H1 (cell line): ENCODE results near the gene DYRK2. TPM values are rescaled to one million over a fixed set of nuclear protein-coding genes. Genes with fewer than 3 reads are reported as not detected.

Experiments
- CTCF ChIA-PET: fragments of 300-600 bp; sonication (Branson Sonifier 250); formaldehyde crosslinking; loops from one replicate; lab custom pipeline; 2021; ENCODE audit not compliant: partially characterized antibody; lab: Charles Lee
- POLR2A ChIA-PET: fragments of 300-600 bp; sonication (Branson Sonifier 250); formaldehyde crosslinking; loops from one replicate; lab custom pipeline; 2021; ENCODE audit warnings: inconsistent platforms; ENCODE audit not compliant: partially characterized antibody; lab: Charles Lee
- DNase-seq, 2 experiments: peaks; one replicate each; pipeline versions ENCODE4 v3.0.0 to v3.0.0-alpha.2; 2010 to 2022; ENCODE audit warnings: low spot score in 2 of 2, low read depth in 1 of 2, mixed read lengths in 1 of 2
- FAIRE-seq: peaks from 2 replicates; lab custom pipeline; 2011; peaks lifted over from hg19 to GRCh38; lab: Jason Lieb, UNC
- H2AFZ ChIP-seq: 2 replicates; pipeline ENCODE4 v1.8.1; 2012; ENCODE audit warnings: low read length, inconsistent platforms
- H2AK5ac ChIP-seq: 2 replicates; pipeline ENCODE4 v1.6.1; 2013; ENCODE audit warnings: low read depth, low read length
- H2BK120ac ChIP-seq: replicated peaks from 2 replicates; pipeline ENCODE3; 2013; ENCODE audit warnings: low read depth, low read length, inconsistent platforms
- H2BK12ac ChIP-seq: 2 replicates; pipeline ENCODE4 v1.6.1; 2013; ENCODE audit warnings: low read depth, low read length
- H2BK15ac ChIP-seq: 2 replicates; pipeline ENCODE4 v1.6.1; 2013; ENCODE audit warnings: low read length
- H2BK20ac ChIP-seq: 2 replicates; pipeline ENCODE4 v1.6.1; 2013; ENCODE audit warnings: low read length
- H2BK5ac ChIP-seq: 2 replicates; pipeline ENCODE4 v1.6.1; 2013; ENCODE audit warnings: low read depth, low read length
- H3K14ac ChIP-seq: 2 replicates; pipeline ENCODE4 v1.6.1; 2013; ENCODE audit warnings: inconsistent platforms; ENCODE audit not compliant: insufficient read length
- H3K18ac ChIP-seq: 2 replicates; pipeline ENCODE4 v1.6.1; 2013; ENCODE audit warnings: low read length; ENCODE audit errors: extremely low read depth
- H3K23ac ChIP-seq: 2 replicates; pipeline ENCODE4 v1.6.1; 2013; ENCODE audit warnings: inconsistent platforms; ENCODE audit not compliant: insufficient read length
- H3K23me2 ChIP-seq: 2 replicates; pipeline ENCODE4 v1.6.1; 2013; ENCODE audit warnings: low read depth, low read length
- H3K27ac ChIP-seq: 2 replicates; pipeline ENCODE4 v1.6.1; 2011; ENCODE audit warnings: low read depth, low read length, inconsistent platforms
- H3K27me3 ChIP-seq, 4 experiments: replicated peaks in 1 of 4; 1 replicate in 1 of 4; 2 replicates in 3 of 4; pipeline versions ENCODE4 v1.6.1 to v1.8.1; 2011 to 2013; ENCODE audit warnings: low read length in 3 of 4, mild to moderate bottlenecking in 3 of 4, inconsistent platforms in 2 of 4, mixed read lengths in 2 of 4, moderate library complexity in 1 of 4; ENCODE audit not compliant: control insufficient read depth in 3 of 4, insufficient read depth in 3 of 4; ENCODE audit errors: extremely low read depth in 1 of 4
- H3K36me3 ChIP-seq, 4 experiments: 2 replicates each; pipeline versions ENCODE4 v1.6.1 to v1.8.1; 2011 to 2013; ENCODE audit warnings: mild to moderate bottlenecking in 4 of 4, low read length in 3 of 4, moderate library complexity in 2 of 4, control low read depth in 1 of 4, inconsistent platforms in 1 of 4; ENCODE audit not compliant: insufficient read depth in 4 of 4, control insufficient read depth in 2 of 4
- H3K4ac ChIP-seq: replicated peaks from 2 replicates; pipeline ENCODE3; 2013; ENCODE audit warnings: low read length, low read depth, mixed read lengths, inconsistent platforms; ENCODE audit not compliant: insufficient read length
- H3K4me1 ChIP-seq, 4 experiments: replicated peaks in 1 of 4; 1 replicate in 1 of 4; 2 replicates in 3 of 4; pipeline versions ENCODE4 v1.6.1 to v1.8.1; 2011 to 2013; ENCODE audit warnings: low read length in 3 of 4, inconsistent platforms in 2 of 4, mixed read lengths in 1 of 4; ENCODE audit not compliant: insufficient read depth in 4 of 4, control insufficient read depth in 3 of 4
- H3K4me2 ChIP-seq, 2 experiments: 2 replicates each; pipeline versions ENCODE4 v1.6.1 to v1.8.1; 2011 to 2013; ENCODE audit warnings: low read depth in 2 of 2, low read length in 2 of 2, control low read depth in 1 of 2, inconsistent platforms in 1 of 2, mild to moderate bottlenecking in 1 of 2; ENCODE audit not compliant: insufficient read depth in 1 of 2
- H3K4me3 ChIP-seq, 4 experiments: fragments of 200-600, 300-600 bp in 1 of 4; sonication (generic), shearing (Covaris generic), sonication (Bioruptor Twin) in 1 of 4; 2 replicates each; pipeline versions ENCODE4 v1.5.1 to v1.8.1; 2011 to 2016; ENCODE audit warnings: low read length in 4 of 4, low read depth in 3 of 4, control low read depth in 2 of 4, inconsistent platforms in 2 of 4, mild to moderate bottlenecking in 2 of 4, mixed read lengths in 1 of 4, moderate library complexity in 1 of 4; ENCODE audit not compliant: insufficient read depth in 2 of 4; ENCODE audit errors: extremely low read depth in 1 of 4
- H3K56ac ChIP-seq: replicated peaks from 2 replicates; pipeline ENCODE3; 2013; ENCODE audit warnings: low read depth, mild to moderate bottlenecking, mixed read lengths, low read length, inconsistent platforms; ENCODE audit not compliant: insufficient read length
- H3K79me1 ChIP-seq: 2 replicates; pipeline ENCODE4 v1.6.1; 2013; ENCODE audit warnings: low read depth, low read length, control low read depth
- H3K79me2 ChIP-seq, 2 experiments: 2 replicates each; pipeline versions ENCODE4 v1.6.1 to v1.8.1; 2012 to 2013; ENCODE audit warnings: low read length in 2 of 2, mild to moderate bottlenecking in 2 of 2, inconsistent platforms in 1 of 2; ENCODE audit not compliant: insufficient read depth in 2 of 2, control insufficient read depth in 1 of 2
- H3K9ac ChIP-seq, 4 experiments: replicated peaks in 1 of 4; 1 replicate in 1 of 4; 2 replicates in 3 of 4; pipeline versions ENCODE4 v1.6.1 to v1.8.1; 2011 to 2013; ENCODE audit warnings: low read depth in 3 of 4, low read length in 3 of 4, control low read depth in 2 of 4, mild to moderate bottlenecking in 2 of 4, moderate library complexity in 2 of 4, inconsistent platforms in 1 of 4; ENCODE audit errors: extremely low read depth in 1 of 4
- H3K9me3 ChIP-seq, 2 experiments: 2 replicates each; pipeline versions ENCODE4 v1.6.1 to v1.8.1; 2012 to 2013; ENCODE audit warnings: mild to moderate bottlenecking in 2 of 2, moderate library complexity in 2 of 2, control low read depth in 1 of 2, inconsistent platforms in 1 of 2, low read depth in 1 of 2, low read length in 1 of 2, mixed read lengths in 1 of 2; ENCODE audit not compliant: insufficient read depth in 2 of 2
- H4K20me1 ChIP-seq, 2 experiments: replicated peaks in 1 of 2; 2 replicates each; pipeline versions ENCODE3 to v1.8.1; 2011 to 2013; ENCODE audit warnings: inconsistent platforms in 2 of 2, low read length in 2 of 2, mild to moderate bottlenecking in 1 of 2; ENCODE audit not compliant: insufficient read depth in 2 of 2, control insufficient read depth in 1 of 2
- H4K5ac ChIP-seq: 2 replicates; pipeline ENCODE4 v1.6.1; 2013; ENCODE audit warnings: low read length, low read depth, mixed read lengths, inconsistent platforms; ENCODE audit not compliant: insufficient read length
- H4K8ac ChIP-seq: 2 replicates; pipeline ENCODE4 v1.8.0; 2013; ENCODE audit warnings: mild to moderate bottlenecking, moderate library complexity, low read length, inconsistent platforms; ENCODE audit not compliant: insufficient read depth; ENCODE audit errors: extremely low read depth
- H4K91ac ChIP-seq: replicated peaks from 2 replicates; pipeline ENCODE3; 2013; ENCODE audit warnings: low read length, mixed read lengths, inconsistent platforms; ENCODE audit not compliant: insufficient read length
- ASH2L ChIP-seq: fragments of 200-600, 300-600 bp; sonication (generic); IDR thresholded peaks from one replicate; pipeline ENCODE4 v1.7.1; 2017; ENCODE audit warnings: low read length
- BRCA1 ChIP-seq: IDR thresholded peaks from 2 replicates; pipeline ENCODE4 v1.6.1; 2012; ENCODE audit warnings: low read depth, low read length, improper control_type of control experiment
- CREB1 ChIP-seq: IDR thresholded peaks from 2 replicates; pipeline ENCODE4 v1.6.1; 2012; ENCODE audit warnings: inconsistent platforms
- FOSL1 ChIP-seq: IDR thresholded peaks from 2 replicates; pipeline ENCODE4 v1.6.1; 2011; ENCODE audit warnings: mild to moderate bottlenecking, low read depth, low read length, moderate library complexity; ENCODE audit not compliant: insufficient read depth
- JUN ChIP-seq: IDR thresholded peaks from 2 replicates; pipeline ENCODE4 v1.6.1; 2011; ENCODE audit warnings: low read depth, mild to moderate bottlenecking, improper control_type of control experiment, low read length
- MAFK ChIP-seq: IDR thresholded peaks from 2 replicates; pipeline ENCODE4 v1.6.1; 2012; ENCODE audit warnings: low read depth, mild to moderate bottlenecking, improper control_type of control experiment, low read length
- POU5F1 ChIP-seq: IDR thresholded peaks from 2 replicates; pipeline ENCODE4 v1.6.1; 2011; ENCODE audit warnings: low read depth, mild to moderate bottlenecking, low read length, moderate library complexity
- SIN3A ChIP-seq, 2 experiments: IDR thresholded peaks in 1 of 2; conservative IDR thresholded peaks in 1 of 2; 2 replicates each; pipeline ENCODE4 v1.6.1; 2011 to 2012; ENCODE audit warnings: low read length in 2 of 2, improper control_type of control experiment in 1 of 2, low read depth in 1 of 2, mild to moderate bottlenecking in 1 of 2
- SIX5 ChIP-seq: IDR thresholded peaks from 2 replicates; pipeline ENCODE4 v1.6.1; 2011; ENCODE audit warnings: mild to moderate bottlenecking, low read depth, low read length
- SP1 ChIP-seq: IDR thresholded peaks from 2 replicates; pipeline ENCODE4 v1.6.1; 2011; ENCODE audit warnings: low read depth, low read length
- SRF ChIP-seq: IDR thresholded peaks from 2 replicates; pipeline ENCODE4 v1.6.1; 2011; ENCODE audit warnings: mild to moderate bottlenecking, low read depth, low read length, moderate library complexity
- TBP ChIP-seq: IDR thresholded peaks from 2 replicates; pipeline ENCODE4 v1.6.1; 2011; ENCODE audit warnings: low read depth, low read length, improper control_type of control experiment
- WGBS, 2 experiments: shearing (Covaris generic) in 1 of 2; methylation state at CpG; one replicate each; pipeline versions ENCODE4 v1.1.6 to v1.1.7; 2013 to 2015; ENCODE audit warnings: low lambda C conversion rate in 2 of 2, mixed read lengths in 2 of 2, inconsistent platforms in 1 of 2, low coverage in 1 of 2, missing lambda C conversion rate in 1 of 2; ENCODE audit not compliant: insufficient replicate concordance in 2 of 2, insufficient coverage in 1 of 2, insufficient read length in 1 of 2; ENCODE audit errors: extremely low coverage in 1 of 2, missing lambda C conversion rate in 1 of 2; 5-methylcytosine and 5-hydroxymethylcytosine counted together
- polyA plus RNA-seq, 7 experiments: library from polyadenylated mRNA; depleted of rRNA in 3 of 7; stranded (reverse) in 5 of 7; unstranded in 2 of 7; fragments of >200 nt in 5 of 7; fragments of 200-250 nt in 2 of 7; gene quantifications; 1 replicate in 5 of 7; 2 replicates in 1 of 7; 4 replicates in 1 of 7; pipeline versions ENCODE4 v1.2.1 to v1.2.3, GENCODE V29; 2011 to 2013; ENCODE audit warnings: missing spikeins in 2 of 7, mixed read lengths in 2 of 7
- total RNA-seq: library from RNA; stranded (reverse); fragmentation: NEBNext Ultra II Directional; extraction: Animal tissue kit (Norgen Biotek cat#: 25700); gene quantifications from 2 replicates; pipeline ENCODE4 v1.2.1, GENCODE V29; 2021
- TF ChIP-seq, protein P1 (sequence below), 3 experiments: IDR thresholded peaks; 1 replicate in 2 of 3; 2 replicates in 1 of 3; pipeline versions ENCODE4 v1.5.1 to v1.6.1; 2011; ENCODE audit warnings: low read length in 3 of 3, mild to moderate bottlenecking in 3 of 3, inconsistent platforms in 2 of 3, low read depth in 1 of 3, moderate library complexity in 1 of 3; ENCODE audit not compliant: insufficient read depth in 1 of 3; ENCODE audit errors: control extremely low read depth in 1 of 3

The DYRK2 gene
- total and polyA plus RNA-seq, 2 of the 8 experiments (the other 6 are each of a cell fraction or from before 2014, with no cell fraction given), result 11.2 to 31.6 TPM

DNA sequence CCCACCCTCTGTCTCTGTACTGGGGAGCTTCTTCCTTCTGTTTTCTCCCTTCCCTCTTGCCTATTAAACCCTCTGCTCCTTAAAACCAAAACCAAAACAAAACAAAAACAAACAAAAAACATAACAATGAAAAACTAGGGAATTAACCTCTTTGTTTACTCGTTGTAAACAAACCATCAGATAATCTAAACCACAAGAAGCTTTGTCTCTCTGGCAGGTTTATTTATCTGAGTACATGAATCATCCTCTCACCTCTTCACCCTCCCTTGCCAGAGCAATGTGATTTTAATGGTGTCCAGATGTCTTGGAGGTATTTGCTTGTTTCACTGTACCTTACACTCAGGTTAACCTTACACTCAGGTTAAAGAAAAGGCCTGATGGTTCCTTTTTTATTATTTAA is 66.1 kb downstream of the DYRK2 start:
- no peak overlapping the region for H2AFZ ChIP-seq
- no peak overlapping the region for H2BK20ac ChIP-seq
- H4K8ac ChIP-seq, result no peak overlapping the region
- H3K9me3 ChIP-seq, result no peaks in the 10 kb centered on the region
- ChIA-PET POLR2A (no interaction called here), CTCF (interaction anchor here (0.6 to 1.8 kb wide), 2 partner anchors 19 to 105 kb away, joined by 3 to 4 read pairs; no protein-coding TSS in a partner anchor)
- FAIRE-seq, result no peak
- no peak overlapping the region for H3K56ac ChIP-seq
- H4K91ac ChIP-seq, result no peak overlapping the region
- no peak overlapping the region for H3K4ac ChIP-seq
- no peaks in the 10 kb centered on the region for H3K36me3 ChIP-seq
- no peak overlapping the region for H2BK120ac ChIP-seq
- H2BK12ac ChIP-seq, result no peak overlapping the region
- no peak overlapping the region for H3K27ac ChIP-seq
- H2BK5ac ChIP-seq, result no peak overlapping the region
- H3K4me1 ChIP-seq, result peaks cover 0 to 3% (median 0%) of the 10 kb centered on the region in 4 experiments; a peak in 3 of 7 replicates
- H3K79me2 ChIP-seq, result no peaks in the 10 kb centered on the region
- no peak overlapping the region for H3K4me3 ChIP-seq
- no peak overlapping the region for H3K4me2 ChIP-seq
- 89% methylated on average over 1 of the region's 1 CpG; no CpG with 5 or more reads in 1 of the 2 experiments for WGBS, 2 experiments
- no peak overlapping the region for H2AK5ac ChIP-seq
- H3K79me1 ChIP-seq, result no peaks in the 10 kb centered on the region
- H3K27me3 ChIP-seq, result no peaks in the 10 kb centered on the region
- no peaks in the 10 kb centered on the region for H3K23me2 ChIP-seq
- no peak overlapping the region for H2BK15ac ChIP-seq
- no peaks in the 10 kb centered on the region for H4K20me1 ChIP-seq
- H3K23ac ChIP-seq, result no peak overlapping the region
- H3K9ac ChIP-seq, result no peak overlapping the region
- H3K18ac ChIP-seq, result no peak overlapping the region
- H3K14ac ChIP-seq, result no peak overlapping the region
- TF ChIP-seq SP1 (no peak), SIX5 (no peak), SRF (no peak), FOSL1 (no peak), BRCA1 (no peak), ASH2L (no peak), JUN (no peak), MAFK (no peak), POU5F1 (no peak), TBP (no peak), SIN3A (conservative IDR thresholded peaks at IDR 0.05 in 1 of 2, IDR thresholded peaks at IDR 0.05 in 1 of 2; ENCODE audit: low read depth in 1 of 2, low read length in 2 of 2) (no peak), CREB1 (no peak)
- TF ChIP-seq, protein P1, sequence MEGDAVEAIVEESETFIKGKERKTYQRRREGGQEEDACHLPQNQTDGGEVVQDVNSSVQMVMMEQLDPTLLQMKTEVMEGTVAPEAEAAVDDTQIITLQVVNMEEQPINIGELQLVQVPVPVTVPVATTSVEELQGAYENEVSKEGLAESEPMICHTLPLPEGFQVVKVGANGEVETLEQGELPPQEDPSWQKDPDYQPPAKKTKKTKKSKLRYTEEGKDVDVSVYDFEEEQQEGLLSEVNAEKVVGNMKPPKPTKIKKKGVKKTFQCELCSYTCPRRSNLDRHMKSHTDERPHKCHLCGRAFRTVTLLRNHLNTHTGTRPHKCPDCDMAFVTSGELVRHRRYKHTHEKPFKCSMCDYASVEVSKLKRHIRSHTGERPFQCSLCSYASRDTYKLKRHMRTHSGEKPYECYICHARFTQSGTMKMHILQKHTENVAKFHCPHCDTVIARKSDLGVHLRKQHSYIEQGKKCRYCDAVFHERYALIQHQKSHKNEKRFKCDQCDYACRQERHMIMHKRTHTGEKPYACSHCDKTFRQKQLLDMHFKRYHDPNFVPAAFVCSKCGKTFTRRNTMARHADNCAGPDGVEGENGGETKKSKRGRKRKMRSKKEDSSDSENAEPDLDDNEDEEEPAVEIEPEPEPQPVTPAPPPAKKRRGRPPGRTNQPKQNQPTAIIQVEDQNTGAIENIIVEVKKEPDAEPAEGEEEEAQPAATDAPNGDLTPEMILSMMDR (IDR thresholded peaks at IDR 0.05; ENCODE audit: control extremely low read depth in 1 of 3, insufficient read depth in 1 of 3, low read depth in 1 of 3, low read length in 3 of 3), result no peak
- no peak for DNase-seq
- H4K5ac ChIP-seq, result no peak overlapping the region
